GM19395 (cell line): ENCODE results near the gene TCERG1.

Experiments
- ATAC-seq: cut with Tn5 transposase; IDR thresholded peaks from one replicate; pipeline ENCODE4 v1.9.1; 2021; ENCODE audit warnings: mild to moderate bottlenecking, moderate library complexity; ENCODE audit not compliant: unreplicated experiment

TCERG1 gene

GRCh38 chr5:146446861-146447733 is at the start of gene TCERG1:
TCERG1 (plus strand) TSS chr5:146447333; CDS start chr5:146447350, 17 bp downstream.
- ATAC-seq = peak; percentile 96

- no peak for ATAC-seq
Measured at GRCh38 chr5:146398826-146399225, 48.3 kb upstream of the TCERG1 start.

GRCh38 chr5:146399481-146399880 is 47.7 kb upstream of the TCERG1 start:
- ATAC-seq = no peak

- no peak for ATAC-seq
Measured at GRCh38 chr5:146400201-146400600, 46.9 kb upstream of the TCERG1 start.

- no peak for ATAC-seq
Measured at GRCh38 chr5:146401021-146401420, 46.1 kb upstream of the TCERG1 start.

GRCh38 chr5:146402949-146403348 is 44.2 kb upstream of the TCERG1 start:
- ATAC-seq = no peak

- ATAC-seq = no peak
Measured at GRCh38 chr5:146409054-146409671, 38.0 kb upstream of the TCERG1 start.

GRCh38 chr5:146410272-146410671 is 36.9 kb upstream of the TCERG1 start:
- no peak for ATAC-seq

GRCh38 chr5:146419696-146420095 is 27.4 kb upstream of the TCERG1 start:
- ATAC-seq = no peak

- ATAC-seq = no peak
Measured at GRCh38 chr5:146425023-146425422, 22.1 kb upstream of the TCERG1 start.

- no peak for ATAC-seq
Measured at GRCh38 chr5:146426305-146426704, 20.8 kb upstream of the TCERG1 start.

GRCh38 chr5:146426853-146427618 is 20.1 kb upstream of the TCERG1 start:
- ATAC-seq = peak; percentile 78

GRCh38 chr5:146427619-146427997 is 19.5 kb upstream of the TCERG1 start:
- ATAC-seq = no peak

- ATAC-seq = no peak
Measured at GRCh38 chr5:146428658-146429057, 18.5 kb upstream of the TCERG1 start.

- ATAC-seq = no peak
Measured at GRCh38 chr5:146440353-146440752, 6.8 kb upstream of the TCERG1 start.

- ATAC-seq = no peak
Measured at GRCh38 chr5:146440870-146441495, 6.2 kb upstream of the TCERG1 start.

GRCh38 chr5:146441896-146442295 is 5.2 kb upstream of the TCERG1 start:
- ATAC-seq = no peak

- ATAC-seq = peak; percentile 33
Measured at GRCh38 chr5:146447734-146448380, 724 bp downstream of the TCERG1 start.

- no peak for ATAC-seq
Measured at GRCh38 chr5:146448783-146449519, 1.8 kb downstream of the TCERG1 start.

- no peak for ATAC-seq
Measured at GRCh38 chr5:146450002-146450401, 2.9 kb downstream of the TCERG1 start.
